Peyer's patch (tissue), 4 donors: ENCODE results near the gene CNOT9. TPM values are rescaled to one million over a fixed set of nuclear protein-coding genes. Genes with fewer than 3 reads are reported as not detected.

ENCODE experiments used
- DNase-seq, 3 donors: peaks; one replicate each; pipeline ENCODE4 v3.0.0-alpha.2; 2017 to 2019
- H3K27ac ChIP-seq, 4 donors: fragments of 200-600 bp; sonication (generic); one replicate each; pipeline ENCODE4 v1.5.1; 2016 to 2019
- H3K27me3 ChIP-seq, 2 donors: fragments of 200-600 bp; sonication (generic); one replicate each; pipeline ENCODE4 v1.5.1; 2019
- H3K36me3 ChIP-seq, 3 donors: fragments of 200-600 bp; sonication (generic); one replicate each; pipeline ENCODE4 v1.5.1; 2016 to 2019
- H3K4me1 ChIP-seq, 4 donors: fragments of 200-600 bp; sonication (generic); one replicate each; pipeline ENCODE4 v1.5.1; 2016 to 2019
- H3K4me3 ChIP-seq, 4 donors: fragments of 200-600 bp; sonication (generic); 1 replicate in 3 of 4; 2 replicates in 1 of 4; pipeline ENCODE4 v1.5.1; 2016 to 2019; ENCODE audit warnings: mild to moderate bottlenecking in 1 of 4
- H3K9me3 ChIP-seq, 4 donors: fragments of 200-600 bp; sonication (generic); one replicate each; pipeline ENCODE4 v1.5.1; 2016 to 2019; ENCODE audit warnings: mild to moderate bottlenecking in 1 of 4
- CTCF ChIP-seq, 6 experiments: fragments of 450-650 bp in 4 of 6; fragments of 200-600 bp in 2 of 6; sonication (generic) in 1 of 6; IDR thresholded peaks; one replicate each; pipeline ENCODE4 v1.5.1; 2017 to 2019; ENCODE audit warnings: antibody characterized with exemption in 6 of 6, mild to moderate bottlenecking in 3 of 6, moderate library complexity in 1 of 6
- POLR2A ChIP-seq, 2 donors: fragments of 450-650 bp; IDR thresholded peaks; one replicate each; pipeline ENCODE4 v1.5.1; 2017; ENCODE audit warnings: antibody characterized with exemption in 2 of 2, mild to moderate bottlenecking in 2 of 2, moderate library complexity in 2 of 2
- total RNA-seq, 4 donors: library from RNA; depleted of rRNA; stranded (reverse); fragments of >200 nt; gene quantifications; one replicate each; pipeline ENCODE4 v1.1.0, GENCODE V29; 2016

CNOT9 gene
- total RNA-seq, 4 donors from 2014 or later: 27.2 to 54.2 (median 51.5) TPM

GRCh38 chr2:218569038-218569431 lies 396 bp downstream of the CNOT9 start:
- Histone ChIP-seq H3K27me3 (no peaks in the 10 kb centered on the region), H3K9me3 (no peaks in the 10 kb centered on the region), H3K4me1 (peaks cover 0 to 30% (median 9%) of the 10 kb centered on the region in 4 donors), H3K36me3 (peaks cover 0 to 16% (median 0%) of the 10 kb centered on the region in 3 donors), H3K4me3 (peak overlapping the region; percentile 56 to 81 (median 67)), H3K27ac (peak overlapping the region; percentile 89 to 92 (median 90))
- no peak for TF ChIP-seq CTCF (IDR thresholded peaks at IDR 0.05)
- TF ChIP-seq POLR2A (IDR thresholded peaks at IDR 0.05): no peak
- DNase-seq: peak; percentile 46 to 73 (median 70)

- peak in 1 of 3 donors; percentile 49 for DNase-seq
- no peak for TF ChIP-seq CTCF (IDR thresholded peaks at IDR 0.05)
- TF ChIP-seq POLR2A (IDR thresholded peaks at IDR 0.05): no peak
- H3K27ac ChIP-seq: peak overlapping the region; percentile 89 to 92 (median 90)
Observed at GRCh38 chr2:218569661-218570500, 1.2 kb downstream of the CNOT9 start.

DNA sequence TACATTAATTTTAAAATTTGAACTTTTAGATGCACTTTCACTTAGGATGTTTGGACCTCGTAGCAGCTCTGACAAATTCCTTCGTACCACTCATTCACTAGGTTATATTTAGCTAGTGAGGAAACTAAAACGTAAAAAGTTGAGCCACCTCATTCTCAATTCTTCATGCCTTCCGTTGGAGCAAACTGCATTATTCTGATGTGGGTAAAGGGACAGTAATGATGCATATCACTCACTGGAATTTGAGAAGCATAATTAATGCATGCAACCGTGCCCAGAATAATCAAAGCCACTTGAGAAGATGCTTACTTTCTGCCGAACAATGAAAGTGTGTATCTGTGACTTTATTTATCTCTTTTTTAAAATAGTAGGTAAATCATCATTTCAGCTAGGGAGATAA lies 2.2 kb downstream of the CNOT9 start:
- H3K36me3 ChIP-seq: peaks cover 0 to 22% (median 0%) of the 10 kb centered on the region in 3 donors
- no peak overlapping the region for H3K4me3 ChIP-seq
- TF ChIP-seq POLR2A (IDR thresholded peaks at IDR 0.05) (no peak), CTCF (IDR thresholded peaks at IDR 0.05) (no peak)
- peak overlapping the region in 1 of 4 donors; percentile 20 for H3K27ac ChIP-seq
- peaks cover 0 to 21% (median 9%) of the 10 kb centered on the region in 4 donors for H3K4me1 ChIP-seq
- DNase-seq: no peak
- no peaks in the 10 kb centered on the region for H3K27me3 ChIP-seq
- no peaks in the 10 kb centered on the region for H3K9me3 ChIP-seq

More at GRCh38 chr2:218569661-218570500, 1.2 kb downstream of the CNOT9 start:
- Histone ChIP-seq H3K4me1 (peaks cover 0 to 23% (median 9%) of the 10 kb centered on the region in 4 donors), H3K36me3 (peaks cover 0 to 22% (median 0%) of the 10 kb centered on the region in 3 donors), H3K9me3 (no peaks in the 10 kb centered on the region), H3K4me3 (peak overlapping the region; percentile 56 to 81 (median 67)), H3K27me3 (no peaks in the 10 kb centered on the region)

DNA sequence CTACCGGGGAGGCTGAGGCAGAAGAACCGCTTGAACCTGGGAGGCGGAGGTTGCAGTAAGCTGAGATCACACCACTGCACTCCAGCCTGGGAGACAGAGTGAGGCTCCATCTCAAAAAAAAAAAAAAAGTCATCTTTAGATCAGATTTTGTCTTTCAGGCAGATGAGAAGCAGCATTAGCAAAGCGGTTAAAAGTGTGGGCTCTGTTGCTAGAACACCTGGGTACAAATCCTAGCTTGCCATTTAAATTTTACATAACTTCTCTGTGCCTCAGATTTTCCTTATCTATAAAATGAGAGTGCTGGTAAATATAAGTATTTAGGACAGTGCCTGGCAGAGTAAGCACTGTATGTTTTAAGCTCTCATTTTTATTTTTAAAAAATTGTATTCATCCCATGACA lies 8.2 kb downstream of the CNOT9 start:
- Histone ChIP-seq H3K4me3 (no peak overlapping the region), H3K9me3 (no peaks in the 10 kb centered on the region), H3K27me3 (no peaks in the 10 kb centered on the region), H3K4me1 (no peaks in the 10 kb centered on the region), H3K27ac (no peak overlapping the region), H3K36me3 (peaks cover 0 to 36% (median 0%) of the 10 kb centered on the region in 3 donors)
- DNase-seq: no peak
- TF ChIP-seq POLR2A (IDR thresholded peaks at IDR 0.05) (no peak), CTCF (IDR thresholded peaks at IDR 0.05) (no peak)

GRCh38 chr2:218577482-218578220 lies 9.0 kb downstream of the CNOT9 start:
- Histone ChIP-seq H3K4me1 (no peaks in the 10 kb centered on the region), H3K27me3 (no peaks in the 10 kb centered on the region), H3K9me3 (no peaks in the 10 kb centered on the region), H3K36me3 (peaks cover 0 to 38% (median 0%) of the 10 kb centered on the region in 3 donors), H3K27ac (no peak overlapping the region), H3K4me3 (no peak overlapping the region)
- TF ChIP-seq CTCF (IDR thresholded peaks at IDR 0.05) (no peak), POLR2A (IDR thresholded peaks at IDR 0.05) (no peak)
- DNase-seq: no peak
